Memory B cell (primary cell): Measurements from ENCODE around the gene DBNDD1.

ENCODE experiments used
- ATAC-seq: fragments of 150-1000 bp; cut with Tn5 transposase; 2 replicates; pipeline ENCODE4 v1.10.0; 2021; ENCODE audit warnings: low read depth, mild to moderate bottlenecking, moderate library complexity
- DNase-seq, 2 donors: peaks; one replicate each; pipeline ENCODE4 v3.0.0; 2022; ENCODE audit warnings: low spot score in 2 of 2
- H3K27ac Mint-ChIP-seq: one replicate; pipeline ENCODE4 v1.8.0; 2022; ENCODE audit warnings: mild to moderate bottlenecking, moderate library complexity, mixed read lengths
- H3K27me3 Mint-ChIP-seq: one replicate; pipeline ENCODE4 v1.8.0; 2022; ENCODE audit warnings: mixed read lengths
- H3K36me3 Mint-ChIP-seq: one replicate; pipeline ENCODE4 v1.8.0; 2022; ENCODE audit warnings: mild to moderate bottlenecking, mixed read lengths
- H3K4me1 Mint-ChIP-seq: one replicate; pipeline ENCODE4 v1.8.0; 2022; ENCODE audit warnings: mixed read lengths
- H3K4me3 Mint-ChIP-seq: one replicate; pipeline ENCODE4 v1.8.0; 2022; ENCODE audit warnings: mild to moderate bottlenecking, moderate library complexity, mixed read lengths
- H3K9me3 Mint-ChIP-seq: one replicate; pipeline ENCODE4 v1.8.0; 2022; ENCODE audit warnings: mixed read lengths

The DBNDD1 gene

DNA sequence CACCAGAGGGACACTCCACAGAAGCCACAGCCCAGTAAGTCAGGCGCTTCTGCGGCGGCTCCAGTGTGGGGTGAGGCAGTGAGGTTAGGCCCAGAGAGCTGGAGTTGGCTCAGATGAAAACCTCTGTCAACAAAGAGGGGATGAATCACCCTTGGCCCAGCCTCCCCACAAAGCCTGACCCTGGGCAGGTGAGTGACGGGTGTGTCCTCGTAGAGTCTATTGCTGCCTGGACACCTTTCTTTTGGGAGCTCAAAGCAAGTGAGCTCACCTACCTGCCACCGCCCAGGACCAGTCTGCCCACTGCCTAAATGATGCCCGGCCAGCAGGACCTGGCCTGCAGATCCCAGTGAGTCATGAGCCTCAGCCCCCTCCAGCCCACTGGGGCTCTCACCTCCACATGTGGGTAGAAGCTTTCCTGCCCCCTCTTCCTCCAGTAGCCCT is 24.9 kb upstream of the DBNDD1 start:
- H3K4me1 Mint-ChIP-seq: peaks cover 2% of the 10 kb centered on the region
- DNase-seq (no peak), ATAC-seq (no peak)
- no peaks in the 10 kb centered on the region for H3K9me3 Mint-ChIP-seq
- no peak overlapping the region for H3K27ac Mint-ChIP-seq
- H3K4me3 Mint-ChIP-seq: no peak overlapping the region
- peaks cover 20% of the 10 kb centered on the region for H3K27me3 Mint-ChIP-seq
- H3K36me3 Mint-ChIP-seq: no peaks in the 10 kb centered on the region

DNA sequence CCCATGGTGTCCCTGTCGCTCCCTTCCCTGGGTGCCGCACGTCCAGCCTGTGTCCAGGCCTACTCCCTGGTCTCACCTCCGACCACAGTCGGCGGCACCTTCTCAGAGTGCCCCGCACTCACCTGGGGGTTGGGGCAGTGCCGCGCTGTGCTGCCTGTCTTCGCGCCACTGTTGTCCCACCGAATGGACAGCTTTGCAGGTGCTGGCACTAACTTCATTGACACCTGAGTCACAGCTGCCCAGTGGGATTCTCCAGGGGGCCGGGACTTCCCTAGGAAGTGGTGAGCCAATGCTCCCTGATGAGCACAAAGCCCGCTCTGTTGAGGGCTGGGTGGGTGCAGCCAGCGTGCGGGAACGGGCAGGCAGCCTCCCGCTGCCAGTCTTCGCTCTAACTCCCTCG is 24.3 kb upstream of the DBNDD1 start:
- no peak overlapping the region for H3K4me3 Mint-ChIP-seq
- H3K9me3 Mint-ChIP-seq: no peaks in the 10 kb centered on the region
- DNase-seq (no peak), ATAC-seq (no peak)
- no peak overlapping the region for H3K27ac Mint-ChIP-seq
- peaks cover 20% of the 10 kb centered on the region for H3K27me3 Mint-ChIP-seq
- no peaks in the 10 kb centered on the region for H3K36me3 Mint-ChIP-seq
- peaks cover 2% of the 10 kb centered on the region for H3K4me1 Mint-ChIP-seq

DNA sequence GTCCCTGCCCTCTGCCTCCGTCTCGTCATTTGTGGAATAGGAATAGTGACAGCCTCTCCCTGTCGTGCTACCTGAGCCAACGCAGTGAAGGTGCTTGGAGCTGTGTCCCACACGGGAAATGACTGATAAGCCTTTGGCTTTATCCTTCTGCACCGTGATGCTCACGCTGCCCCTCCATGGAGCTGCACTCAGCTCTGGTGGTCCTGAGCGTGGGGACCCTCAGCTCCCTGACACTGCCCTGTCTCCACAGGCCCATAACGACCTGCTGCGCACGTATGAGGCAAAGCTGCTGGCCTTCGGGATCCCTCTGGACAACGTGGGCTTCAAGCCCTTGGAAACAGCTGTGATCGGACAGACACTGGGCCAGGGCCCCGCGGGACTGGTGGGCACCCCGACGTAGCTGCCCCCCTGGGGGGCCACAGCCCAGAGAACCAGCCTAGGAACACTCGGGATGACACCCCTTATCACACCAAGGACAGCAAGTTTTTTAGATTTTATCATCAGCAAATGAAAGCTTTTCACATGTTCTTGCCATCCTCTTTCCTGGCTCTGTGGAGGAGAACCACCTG is 23.8 kb upstream of the DBNDD1 start:
- ATAC-seq: no peak
- no peak for DNase-seq
- Mint-ChIP-seq H3K9me3 (no peaks in the 10 kb centered on the region), H3K36me3 (no peaks in the 10 kb centered on the region), H3K27ac (no peak overlapping the region), H3K4me3 (no peak overlapping the region), H3K4me1 (peaks cover 2% of the 10 kb centered on the region), H3K27me3 (peaks cover 20% of the 10 kb centered on the region)

DNA sequence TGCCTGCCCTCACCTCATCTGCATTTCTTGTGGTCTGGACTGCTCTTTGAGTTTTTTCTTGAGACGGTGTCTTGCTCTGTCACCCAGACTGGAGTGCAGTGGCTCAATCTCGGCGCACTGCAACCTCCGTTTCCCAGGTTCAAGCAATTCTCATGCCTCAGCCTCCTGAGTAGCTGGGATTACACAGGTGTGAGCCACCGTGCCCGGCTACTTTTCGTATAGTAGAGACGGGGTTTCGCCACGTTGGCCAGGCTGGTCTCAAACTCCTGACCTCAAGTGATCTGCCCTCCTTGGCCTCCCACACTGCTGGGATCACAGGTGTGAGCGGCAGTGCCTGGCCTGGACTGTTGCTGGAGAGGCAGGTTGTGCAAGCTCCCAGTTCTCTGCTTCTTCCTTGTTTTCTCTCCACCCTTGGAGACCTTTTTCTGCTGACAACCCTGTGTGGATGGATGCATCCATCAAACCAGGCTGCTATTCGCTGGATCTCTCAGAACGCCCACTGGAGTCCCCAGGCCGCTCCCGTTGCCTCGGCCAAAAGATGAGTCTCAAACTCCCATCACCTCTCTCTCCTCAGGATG is 22.7 kb upstream of the DBNDD1 start:
- Mint-ChIP-seq H3K9me3 (no peaks in the 10 kb centered on the region), H3K27me3 (peaks cover 20% of the 10 kb centered on the region), H3K27ac (no peak overlapping the region), H3K4me3 (no peak overlapping the region), H3K36me3 (no peaks in the 10 kb centered on the region), H3K4me1 (peaks cover 2% of the 10 kb centered on the region)
- DNase-seq: no peak
- no peak for ATAC-seq

DNA sequence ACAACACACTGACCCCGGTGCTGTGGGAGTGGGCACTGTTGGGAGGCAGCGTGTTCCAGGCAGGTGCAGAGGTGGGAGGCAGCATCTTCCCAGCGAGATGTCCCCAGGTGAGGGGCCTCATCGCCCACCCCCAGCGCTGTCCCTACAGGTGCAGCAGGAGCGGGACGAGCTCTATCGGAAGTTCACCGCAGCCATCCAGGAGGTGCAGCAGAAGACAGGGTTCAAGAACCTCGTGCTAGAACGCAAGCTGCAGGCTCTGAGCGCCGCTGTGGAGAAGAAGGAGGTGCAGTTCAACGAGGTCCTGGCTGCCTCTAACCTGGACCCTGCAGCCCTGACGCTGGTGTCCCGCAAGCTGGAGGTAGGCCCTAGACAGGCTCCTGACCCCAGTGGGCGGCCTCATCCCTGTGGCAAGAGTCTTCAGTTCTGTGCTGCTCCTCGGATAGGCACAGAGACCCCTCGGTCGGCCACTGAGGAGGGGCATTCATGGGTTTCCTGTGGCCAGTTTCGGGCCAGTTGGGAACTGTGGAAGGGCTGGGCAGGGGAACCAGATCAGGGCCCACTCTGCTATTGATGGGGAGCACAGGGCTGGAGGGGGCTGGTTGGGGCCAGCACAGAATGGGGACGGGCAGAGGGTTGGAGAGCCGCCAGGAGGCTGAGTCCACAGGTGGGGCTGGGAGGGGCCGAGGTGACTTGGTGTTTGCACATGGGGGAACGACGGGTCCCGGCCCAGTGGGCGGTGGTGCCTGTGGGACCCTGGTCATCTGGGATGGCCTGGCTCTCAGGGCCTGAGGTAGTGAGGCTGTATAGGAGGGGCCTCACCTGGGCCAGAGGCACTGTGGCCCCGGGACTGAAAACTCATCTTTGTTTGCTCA is 21.1 kb upstream of the DBNDD1 start:
- ATAC-seq: no peak
- Mint-ChIP-seq H3K4me3 (no peak overlapping the region), H3K27me3 (peaks cover 11% of the 10 kb centered on the region), H3K36me3 (peaks cover 2% of the 10 kb centered on the region), H3K9me3 (no peaks in the 10 kb centered on the region), H3K4me1 (no peaks in the 10 kb centered on the region), H3K27ac (no peak overlapping the region)
- no peak for DNase-seq

DNA sequence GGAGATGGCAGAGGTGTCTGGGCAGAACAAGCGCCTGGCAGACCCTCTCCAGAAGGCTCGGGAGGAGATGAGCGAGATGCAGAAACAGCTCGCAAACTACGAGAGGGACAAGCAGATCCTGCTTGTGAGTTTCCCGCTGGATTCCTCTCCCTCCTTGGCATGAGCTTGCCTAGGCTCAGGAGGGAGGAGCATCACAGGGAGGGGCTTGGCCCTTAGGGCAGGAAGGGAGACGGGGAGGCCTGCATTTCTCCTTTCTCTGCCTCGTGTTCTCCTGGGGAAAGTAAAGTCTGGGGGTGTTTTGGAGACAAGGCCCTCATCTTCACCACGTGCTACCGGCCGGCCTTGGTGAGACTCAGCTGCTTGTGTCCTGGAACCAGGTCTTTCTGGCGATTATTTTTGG is 18.0 kb upstream of the DBNDD1 start:
- H3K36me3 Mint-ChIP-seq: peaks cover 9% of the 10 kb centered on the region
- peaks cover 1% of the 10 kb centered on the region for H3K4me1 Mint-ChIP-seq
- peaks cover 3% of the 10 kb centered on the region for H3K27me3 Mint-ChIP-seq
- DNase-seq: no peak
- ATAC-seq: no peak
- no peaks in the 10 kb centered on the region for H3K9me3 Mint-ChIP-seq
- no peak overlapping the region for H3K4me3 Mint-ChIP-seq
- H3K27ac Mint-ChIP-seq: no peak overlapping the region

DNA sequence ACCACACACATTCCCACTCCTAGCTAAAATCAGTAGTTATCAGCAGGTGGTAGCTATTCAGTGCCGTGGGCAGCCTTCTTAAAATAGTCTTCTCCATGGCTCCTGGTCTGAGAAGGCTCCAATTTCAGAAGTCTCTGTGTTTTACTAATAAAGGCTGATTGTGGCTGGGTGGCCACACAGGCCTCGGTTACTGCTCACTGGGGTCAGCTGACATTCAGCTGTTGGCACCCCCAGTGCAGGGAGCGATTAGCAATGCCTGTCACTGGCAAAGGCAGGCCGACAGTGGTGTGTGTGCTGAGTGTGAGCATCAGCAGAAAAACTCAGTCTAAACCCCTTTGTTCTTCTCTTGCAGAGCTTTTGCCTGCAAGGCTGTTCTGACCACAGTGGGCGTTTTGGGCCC is 16.6 kb upstream of the DBNDD1 start:
- H3K36me3 Mint-ChIP-seq: peaks cover 15% of the 10 kb centered on the region
- H3K27ac Mint-ChIP-seq: no peak overlapping the region
- H3K4me1 Mint-ChIP-seq: peaks cover 8% of the 10 kb centered on the region
- ATAC-seq (no peak), DNase-seq (no peak)
- H3K9me3 Mint-ChIP-seq: no peaks in the 10 kb centered on the region
- peaks cover 4% of the 10 kb centered on the region for H3K27me3 Mint-ChIP-seq
- H3K4me3 Mint-ChIP-seq: no peak overlapping the region

DNA sequence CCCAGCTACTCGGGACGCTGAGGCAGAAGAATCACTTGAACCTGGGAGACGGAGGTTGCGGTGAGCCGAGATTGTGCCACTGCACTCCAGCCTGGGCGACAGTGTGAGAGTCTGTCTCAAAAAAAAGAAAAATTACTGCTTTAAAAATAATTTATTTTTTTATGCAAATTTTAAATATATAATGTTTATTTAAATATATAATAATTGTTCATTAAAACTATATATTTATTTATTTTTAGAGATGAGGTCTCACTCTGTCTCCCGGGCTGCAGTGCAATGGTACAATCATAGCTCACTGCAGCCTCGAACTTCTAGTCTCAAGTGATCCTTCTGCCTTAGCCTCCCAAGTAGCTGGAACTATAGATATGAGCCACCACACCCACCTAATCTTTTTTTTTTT is 15.2 kb upstream of the DBNDD1 start:
- ATAC-seq: no peak
- H3K36me3 Mint-ChIP-seq: peaks cover 15% of the 10 kb centered on the region
- peaks cover 4% of the 10 kb centered on the region for H3K27me3 Mint-ChIP-seq
- peaks cover 8% of the 10 kb centered on the region for H3K4me1 Mint-ChIP-seq
- DNase-seq: no peak
- H3K27ac Mint-ChIP-seq: no peak overlapping the region
- H3K4me3 Mint-ChIP-seq: no peak overlapping the region
- H3K9me3 Mint-ChIP-seq: no peaks in the 10 kb centered on the region

DNA sequence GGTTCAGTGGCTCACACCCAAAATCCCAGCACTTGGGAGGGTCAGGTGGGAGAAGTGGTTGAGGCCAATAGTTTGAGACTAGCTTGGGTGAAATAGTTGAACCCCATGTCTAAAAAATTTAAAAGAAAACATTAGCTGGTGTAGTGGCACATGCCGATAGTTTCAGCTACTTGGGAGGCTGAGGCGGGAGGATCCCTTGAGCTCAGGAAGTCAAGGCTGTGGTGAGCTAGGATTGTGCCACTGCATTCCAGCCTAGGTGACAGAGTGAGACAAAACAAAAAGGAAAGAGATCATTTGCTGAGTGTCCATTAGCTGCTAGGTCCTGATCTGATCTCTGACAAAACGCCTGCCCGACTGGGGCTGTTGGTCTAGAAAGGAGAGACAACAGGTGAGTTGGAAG is 14.1 kb upstream of the DBNDD1 start:
- no peaks in the 10 kb centered on the region for H3K9me3 Mint-ChIP-seq
- no peak overlapping the region for H3K27ac Mint-ChIP-seq
- no peak for DNase-seq
- H3K4me3 Mint-ChIP-seq: no peak overlapping the region
- H3K4me1 Mint-ChIP-seq: peaks cover 8% of the 10 kb centered on the region
- peaks cover 15% of the 10 kb centered on the region for H3K36me3 Mint-ChIP-seq
- ATAC-seq: no peak
- peaks cover 4% of the 10 kb centered on the region for H3K27me3 Mint-ChIP-seq

DNA sequence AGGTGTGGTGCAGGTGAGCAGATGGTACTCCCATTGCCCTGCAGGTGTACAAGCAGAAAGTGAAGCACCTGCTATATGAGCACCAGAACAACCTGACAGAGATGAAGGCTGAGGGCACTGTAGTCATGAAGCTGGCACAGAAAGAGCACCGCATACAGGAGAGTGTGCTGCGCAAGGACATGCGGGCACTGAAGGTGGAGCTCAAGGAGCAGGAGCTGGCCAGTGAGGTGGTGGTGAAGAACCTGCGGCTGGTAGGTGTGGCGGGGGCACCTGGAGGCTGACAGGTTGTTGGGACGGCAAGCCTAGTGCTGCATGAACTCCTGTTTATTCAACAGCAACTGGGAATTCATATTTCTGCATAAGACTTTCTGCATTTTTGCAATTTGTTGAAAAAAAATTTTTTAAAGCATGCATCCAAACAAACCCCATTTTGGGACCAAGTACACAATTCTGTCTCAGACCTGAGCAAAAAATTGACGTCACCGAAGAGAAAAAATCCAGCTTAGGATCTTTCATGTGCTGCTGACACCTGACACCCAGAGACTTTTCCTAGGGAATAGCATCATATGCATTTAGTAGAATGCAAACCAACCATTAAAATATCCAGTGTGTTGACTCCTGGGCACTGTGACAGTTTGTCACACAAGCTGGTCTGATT is 13.5 kb upstream of the DBNDD1 start:
- ATAC-seq (no peak), DNase-seq (no peak)
- no peak overlapping the region for H3K4me3 Mint-ChIP-seq
- peaks cover 4% of the 10 kb centered on the region for H3K27me3 Mint-ChIP-seq
- H3K36me3 Mint-ChIP-seq: peaks cover 15% of the 10 kb centered on the region
- H3K9me3 Mint-ChIP-seq: no peaks in the 10 kb centered on the region
- H3K4me1 Mint-ChIP-seq: peaks cover 8% of the 10 kb centered on the region
- no peak overlapping the region for H3K27ac Mint-ChIP-seq

DNA sequence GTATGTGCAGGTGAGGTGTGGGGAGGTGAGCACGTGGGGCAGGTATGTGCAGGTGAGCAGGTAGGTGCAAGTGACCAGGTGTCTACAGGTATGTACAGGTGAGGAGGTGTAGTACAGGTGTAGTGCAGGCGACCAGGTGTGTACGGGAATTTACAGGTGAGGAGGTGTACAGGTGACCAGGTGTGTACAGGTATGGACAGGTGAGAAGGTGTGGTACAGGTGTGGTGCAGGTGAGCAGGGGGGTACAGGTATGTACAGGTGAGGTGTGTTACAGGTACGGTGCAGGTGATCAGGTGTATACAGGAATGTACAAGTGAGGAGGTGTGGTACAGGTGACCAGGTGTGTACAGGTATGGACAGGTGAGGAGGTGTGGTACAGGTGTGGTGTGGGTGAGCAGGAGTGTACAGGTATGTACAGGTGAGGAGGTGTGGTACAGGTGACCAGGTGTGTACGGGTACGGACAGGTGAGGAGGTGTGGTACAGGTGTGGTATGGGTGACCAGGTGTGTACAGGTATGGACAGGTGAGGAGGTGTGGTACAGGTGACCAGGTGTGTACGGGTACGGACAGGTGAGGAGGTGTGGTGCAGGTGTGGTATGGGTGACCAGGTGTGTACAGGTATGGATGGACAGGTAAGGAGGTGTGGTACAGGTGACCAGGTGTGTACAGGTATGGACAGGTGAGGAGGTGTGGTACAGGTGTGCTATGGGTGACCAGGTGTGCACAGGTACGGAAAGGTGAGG is 12.8 kb upstream of the DBNDD1 start:
- Mint-ChIP-seq H3K27ac (no peak overlapping the region), H3K4me3 (no peak overlapping the region), H3K36me3 (peaks cover 15% of the 10 kb centered on the region), H3K4me1 (peaks cover 8% of the 10 kb centered on the region), H3K27me3 (peaks cover 4% of the 10 kb centered on the region), H3K9me3 (no peaks in the 10 kb centered on the region)
- ATAC-seq (no peak), DNase-seq (no peak)

DNA sequence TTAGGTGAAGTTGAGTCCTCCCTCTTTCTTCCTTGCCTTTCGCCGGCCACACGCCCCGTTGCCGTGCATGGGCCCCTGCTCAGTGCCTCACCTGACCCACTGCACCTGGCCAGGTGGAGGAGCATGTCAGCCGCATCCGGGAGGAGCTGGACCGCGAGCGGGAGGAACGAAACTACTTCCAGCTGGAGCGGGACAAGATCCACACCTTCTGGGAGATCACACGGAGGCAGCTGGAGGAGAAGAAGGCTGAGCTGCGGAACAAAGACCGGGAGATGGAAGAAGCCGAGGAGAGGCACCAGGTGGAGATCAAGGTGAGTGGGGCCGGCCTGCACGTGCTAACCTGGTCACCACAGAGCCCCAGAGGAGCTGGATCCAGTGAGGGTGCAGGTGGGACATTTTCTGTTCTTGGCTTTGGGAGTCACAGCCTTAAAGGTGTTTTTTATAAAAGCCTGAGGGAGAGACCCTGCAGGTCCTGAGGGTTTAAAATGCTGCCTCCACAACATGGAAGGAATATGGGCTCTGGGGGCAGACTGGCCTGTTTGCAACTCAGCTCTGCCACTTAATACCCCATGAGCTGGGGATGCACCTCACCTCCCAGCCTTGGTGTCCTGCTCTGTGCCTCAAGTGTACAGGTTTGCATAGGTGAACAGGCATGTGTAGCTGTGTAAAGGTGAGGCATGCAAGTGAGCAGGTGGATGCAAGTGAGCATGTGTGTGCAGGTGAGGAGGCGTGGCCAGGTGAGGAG is 12.1 kb upstream of the DBNDD1 start:
- Mint-ChIP-seq H3K27me3 (peaks cover 4% of the 10 kb centered on the region), H3K9me3 (no peaks in the 10 kb centered on the region), H3K4me3 (no peak overlapping the region), H3K36me3 (peaks cover 13% of the 10 kb centered on the region), H3K4me1 (peaks cover 9% of the 10 kb centered on the region), H3K27ac (no peak overlapping the region)
- ATAC-seq (no peak), DNase-seq (no peak)

DNA sequence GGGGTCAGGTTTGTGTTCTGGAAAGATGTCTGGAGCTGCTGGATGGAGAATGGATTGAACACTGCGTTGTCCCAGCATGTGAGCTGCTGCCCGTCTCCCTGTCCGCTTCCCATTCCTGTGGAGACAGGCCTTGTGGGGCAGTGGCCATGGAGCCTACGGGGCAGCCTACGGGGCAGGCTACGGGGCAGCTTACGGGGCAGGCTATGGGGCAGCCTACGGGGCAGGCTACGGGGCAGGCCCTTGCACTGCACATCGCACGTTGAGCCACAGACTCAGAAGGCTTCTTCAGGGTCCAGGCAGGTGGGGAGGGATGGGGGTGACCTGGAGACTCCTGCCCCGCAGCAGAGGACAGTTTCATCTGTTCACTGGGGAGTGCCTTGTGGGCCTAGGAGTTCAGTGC is 9.7 kb upstream of the DBNDD1 start:
- ATAC-seq (no peak), DNase-seq (no peak)
- peaks cover 4% of the 10 kb centered on the region for H3K27me3 Mint-ChIP-seq
- no peak overlapping the region for H3K27ac Mint-ChIP-seq
- H3K4me3 Mint-ChIP-seq: no peak overlapping the region
- peaks cover 13% of the 10 kb centered on the region for H3K4me1 Mint-ChIP-seq
- H3K9me3 Mint-ChIP-seq: no peaks in the 10 kb centered on the region
- H3K36me3 Mint-ChIP-seq: peaks cover 13% of the 10 kb centered on the region
